ENCODE data around the gene VIPR1.

- no peak for TF ChIP-seq SIN3A (IDR thresholded peaks at IDR 0.05; ENCODE audit: borderline replicate concordance, insufficient read depth, low read length)
- TF ChIP-seq, protein P1, sequence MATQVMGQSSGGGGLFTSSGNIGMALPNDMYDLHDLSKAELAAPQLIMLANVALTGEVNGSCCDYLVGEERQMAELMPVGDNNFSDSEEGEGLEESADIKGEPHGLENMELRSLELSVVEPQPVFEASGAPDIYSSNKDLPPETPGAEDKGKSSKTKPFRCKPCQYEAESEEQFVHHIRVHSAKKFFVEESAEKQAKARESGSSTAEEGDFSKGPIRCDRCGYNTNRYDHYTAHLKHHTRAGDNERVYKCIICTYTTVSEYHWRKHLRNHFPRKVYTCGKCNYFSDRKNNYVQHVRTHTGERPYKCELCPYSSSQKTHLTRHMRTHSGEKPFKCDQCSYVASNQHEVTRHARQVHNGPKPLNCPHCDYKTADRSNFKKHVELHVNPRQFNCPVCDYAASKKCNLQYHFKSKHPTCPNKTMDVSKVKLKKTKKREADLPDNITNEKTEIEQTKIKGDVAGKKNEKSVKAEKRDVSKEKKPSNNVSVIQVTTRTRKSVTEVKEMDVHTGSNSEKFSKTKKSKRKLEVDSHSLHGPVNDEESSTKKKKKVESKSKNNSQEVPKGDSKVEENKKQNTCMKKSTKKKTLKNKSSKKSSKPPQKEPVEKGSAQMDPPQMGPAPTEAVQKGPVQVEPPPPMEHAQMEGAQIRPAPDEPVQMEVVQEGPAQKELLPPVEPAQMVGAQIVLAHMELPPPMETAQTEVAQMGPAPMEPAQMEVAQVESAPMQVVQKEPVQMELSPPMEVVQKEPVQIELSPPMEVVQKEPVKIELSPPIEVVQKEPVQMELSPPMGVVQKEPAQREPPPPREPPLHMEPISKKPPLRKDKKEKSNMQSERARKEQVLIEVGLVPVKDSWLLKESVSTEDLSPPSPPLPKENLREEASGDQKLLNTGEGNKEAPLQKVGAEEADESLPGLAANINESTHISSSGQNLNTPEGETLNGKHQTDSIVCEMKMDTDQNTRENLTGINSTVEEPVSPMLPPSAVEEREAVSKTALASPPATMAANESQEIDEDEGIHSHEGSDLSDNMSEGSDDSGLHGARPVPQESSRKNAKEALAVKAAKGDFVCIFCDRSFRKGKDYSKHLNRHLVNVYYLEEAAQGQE (IDR thresholded peaks at IDR 0.05; ENCODE audit: insufficient read depth in 1 of 2, low read depth in 2 of 2, low read length in 2 of 2): no peak
Observed at GRCh38 chr3:42505849-42506410, 3.5 kb downstream of the VIPR1 start.
